ENCODE measurements around the gene SELPLG.

SELPLG gene

DNA sequence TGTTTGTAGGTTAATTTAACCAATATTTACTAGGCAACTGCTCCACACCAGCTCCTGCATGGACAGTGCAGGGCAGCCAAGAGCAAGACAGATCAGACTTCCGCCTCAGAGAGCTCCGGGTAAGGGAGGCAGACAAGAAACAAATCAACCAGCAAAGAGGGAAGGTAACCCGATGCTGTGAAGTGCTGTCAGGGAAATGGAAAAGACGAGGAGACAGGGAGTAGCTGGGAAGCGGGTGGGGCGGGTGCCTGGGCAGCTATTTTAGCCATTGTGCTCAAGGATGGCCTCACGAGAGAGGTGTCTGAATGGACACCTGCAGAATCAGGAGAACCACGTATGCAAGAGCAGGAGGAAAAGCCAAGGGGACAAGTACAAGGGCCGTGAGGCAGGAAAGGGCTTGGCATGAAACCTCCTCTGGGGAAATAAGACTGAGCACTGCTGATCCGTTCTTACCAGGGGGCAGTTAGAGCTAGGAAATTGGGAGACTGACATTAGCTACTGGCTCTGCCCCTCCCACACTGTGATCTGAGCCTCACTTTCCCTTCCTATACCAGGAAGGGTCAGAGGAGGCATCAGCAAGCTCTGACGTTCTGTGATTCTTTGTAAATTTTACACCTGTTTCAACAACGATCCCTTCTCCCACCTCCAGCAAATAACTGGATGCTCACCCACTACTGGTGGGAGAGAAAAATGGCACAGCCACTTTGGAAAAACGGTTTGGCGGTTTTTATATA is 29.3 kb downstream of the SELPLG start:
- no peak for TF ChIP-seq CTCF (IDR thresholded peaks at IDR 0.05)

GRCh38 chr12:108603743-108604142 is 30.0 kb downstream of the SELPLG start:
- TF ChIP-seq CTCF (IDR thresholded peaks at IDR 0.05): no peak

DNA sequence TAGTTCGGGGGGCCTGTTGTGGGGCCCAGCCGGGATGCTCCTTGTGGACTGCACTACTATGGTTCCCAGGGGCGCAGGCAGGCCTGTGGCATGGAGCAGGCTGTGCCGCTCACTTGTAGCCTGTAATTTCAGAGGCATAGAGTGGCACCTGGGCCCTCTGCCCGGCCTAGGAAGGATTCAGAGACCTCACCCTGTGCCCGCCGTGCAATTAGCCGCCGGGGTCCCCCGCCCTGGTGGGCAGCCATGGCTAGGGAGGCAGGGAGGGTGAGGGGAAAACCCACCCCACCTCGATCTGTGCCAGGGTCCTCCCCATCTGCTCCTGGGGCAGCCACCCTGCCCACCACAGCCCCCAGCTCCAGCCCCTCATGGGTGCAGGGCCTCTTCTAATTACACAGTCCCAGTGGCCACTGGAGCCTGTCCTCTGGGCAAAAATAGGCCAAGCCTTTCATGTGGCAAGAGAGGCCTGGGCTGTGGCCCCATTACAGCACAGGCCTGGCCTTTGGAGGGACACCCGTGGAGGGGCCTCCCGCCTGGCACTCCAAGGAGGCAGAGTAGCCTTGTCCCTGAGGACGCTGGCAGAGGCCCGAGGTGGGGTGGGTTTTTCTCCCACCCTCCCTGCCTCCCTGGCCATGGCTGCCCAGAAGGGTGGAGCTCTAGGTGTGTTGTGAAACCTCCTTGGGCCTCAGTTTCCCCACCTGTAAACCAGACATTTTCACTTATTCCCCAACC is 30.6 kb downstream of the SELPLG start:
- TF ChIP-seq CTCF (IDR thresholded peaks at IDR 0.05): no peak

DNA sequence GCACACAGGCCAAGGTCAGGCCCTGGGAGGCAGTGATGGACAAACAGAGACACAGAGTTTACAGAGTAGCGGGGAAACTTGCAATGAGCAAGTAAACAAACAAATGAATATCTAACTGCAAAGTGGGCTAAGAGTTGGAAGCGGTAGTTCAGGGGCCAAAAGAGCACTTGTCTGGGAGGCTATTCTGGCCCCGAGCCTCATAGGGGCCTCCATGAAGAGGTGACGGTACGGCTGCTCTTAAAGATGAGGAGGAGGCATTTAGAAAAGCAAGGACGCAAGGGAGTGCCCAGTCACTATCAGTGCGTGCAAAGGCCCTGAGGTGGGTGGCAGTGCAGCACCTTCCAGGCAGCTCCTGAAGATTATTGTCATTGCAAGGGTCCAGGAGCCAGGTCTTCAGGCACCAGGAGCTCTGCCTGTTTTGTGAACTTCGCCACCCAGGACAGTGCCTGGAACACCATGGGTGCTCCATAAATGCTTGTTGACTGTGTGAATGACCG is 31.4 kb downstream of the SELPLG start:
- no peak for TF ChIP-seq CTCF (IDR thresholded peaks at IDR 0.05)

DNA sequence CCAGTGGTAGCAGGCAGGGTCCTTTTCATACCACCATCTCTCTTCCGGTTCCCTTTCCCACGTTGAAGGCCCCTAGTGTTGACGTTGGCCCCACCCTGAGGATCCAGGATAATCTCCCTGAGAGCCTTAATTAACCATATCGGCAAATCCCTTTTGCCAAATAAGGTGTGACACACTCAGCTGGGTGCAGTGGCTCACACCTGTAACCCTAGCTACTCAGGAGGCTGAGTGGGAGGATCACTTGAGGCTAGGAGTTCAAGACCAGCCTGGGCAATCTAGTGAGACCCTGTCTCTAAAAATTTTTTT is 33.0 kb downstream of the SELPLG start:
- TF ChIP-seq CTCF (IDR thresholded peaks at IDR 0.05): no peak

- TF ChIP-seq CTCF (IDR thresholded peaks at IDR 0.05): no peak
Measured at GRCh38 chr12:108599948-108600701, 33.6 kb downstream of the SELPLG start.

GRCh38 chr12:108599541-108599940 is 34.2 kb downstream of the SELPLG start:
- no peak for TF ChIP-seq CTCF (IDR thresholded peaks at IDR 0.05)
